Endothelial cell of umbilical vein (primary cell): ENCODE data around the gene FUT8. TPM values are rescaled to one million over a fixed set of nuclear protein-coding genes. Genes with fewer than 3 reads are reported as not detected.

Experiments used
- BruUV-seq: library from RNA; stranded (reverse); fragments of 400-500 nt; replicated peaks from 2 replicates; lab custom pipeline; 2021; lab: Mats Ljungman, UMichigan
- CTCF ChIA-PET: fragments of 300-600, 350-600 bp; sonication (Branson Sonifier 250); formaldehyde crosslinking; loops from one replicate; lab custom pipeline; 2021; ENCODE audit warnings: antibody characterized with exemption, inconsistent platforms; lab: Charles Lee
- POLR2A ChIA-PET: fragments of 300-600, 350-600 bp; sonication (Branson Sonifier 250); formaldehyde crosslinking; loops from one replicate; lab custom pipeline; 2021; ENCODE audit warnings: antibody characterized with exemption, inconsistent platforms; lab: Charles Lee
- DNase-seq: peaks from one replicate; pipeline ENCODE4 v3.0.0-alpha.2; 2011; ENCODE audit warnings: low read depth, low spot score
- FAIRE-seq: peaks from 2 replicates; lab custom pipeline; 2011; peaks lifted over from hg19 to GRCh38; lab: Jason Lieb, UNC
- H2AFZ ChIP-seq: 2 replicates; pipeline ENCODE4 v1.6.0; 2012; ENCODE audit warnings: low read depth, low read length, control low read depth, inconsistent platforms
- H3K27ac ChIP-seq: 2 replicates; pipeline ENCODE4 v1.5.1; 2011; ENCODE audit warnings: low read depth, mild to moderate bottlenecking, control low read depth, low read length, moderate library complexity; ENCODE audit not compliant: insufficient read depth
- H3K27me3 ChIP-seq, 2 experiments: 2 replicates each; pipeline versions ENCODE4 v1.6.0 to v1.6.1; 2011; ENCODE audit warnings: low read length in 2 of 2, mixed read lengths in 1 of 2; ENCODE audit not compliant: control insufficient read depth in 2 of 2, insufficient read depth in 2 of 2
- H3K36me3 ChIP-seq, 2 experiments: 2 replicates in 1 of 2; 3 replicates in 1 of 2; pipeline ENCODE4 v1.5.1; 2011; ENCODE audit warnings: low read length in 2 of 2, mild to moderate bottlenecking in 1 of 2, moderate library complexity in 1 of 2; ENCODE audit not compliant: control insufficient read depth in 2 of 2, insufficient read depth in 2 of 2; ENCODE audit errors: extremely low read depth in 1 of 2
- H3K4me1 ChIP-seq: 3 replicates; pipeline ENCODE4 v1.5.1; 2011; ENCODE audit warnings: mild to moderate bottlenecking, low read length; ENCODE audit not compliant: control insufficient read depth, insufficient read depth; ENCODE audit errors: extremely low read depth
- H3K4me2 ChIP-seq: 2 replicates; pipeline ENCODE4 v1.6.1; 2011; ENCODE audit warnings: low read length, control low read depth, mixed read lengths; ENCODE audit not compliant: insufficient read depth
- H3K4me3 ChIP-seq, 3 experiments: fragments of 200-600 bp in 1 of 3; sonication (generic), shearing (Covaris generic) in 1 of 3; replicated peaks in 1 of 3; 2 replicates each; pipeline ENCODE4 v1.5.1; 2011 to 2016; ENCODE audit warnings: control low read depth in 3 of 3, low read length in 3 of 3, mild to moderate bottlenecking in 2 of 3, inconsistent platforms in 1 of 3, low read depth in 1 of 3, moderate library complexity in 1 of 3; ENCODE audit not compliant: insufficient read depth in 1 of 3
- H3K79me2 ChIP-seq: 2 replicates; pipeline ENCODE4 v1.6.0; 2012; ENCODE audit warnings: low read length, inconsistent platforms; ENCODE audit not compliant: control insufficient read depth, insufficient read depth
- H3K9ac ChIP-seq: replicated peaks from 2 replicates; pipeline ENCODE3; 2011; ENCODE audit warnings: low read length, control low read depth; ENCODE audit not compliant: insufficient read depth; ENCODE audit errors: extremely low read depth
- H3K9me1 ChIP-seq: replicated peaks from 3 replicates; pipeline ENCODE4 v1.6.0; 2011; ENCODE audit warnings: mild to moderate bottlenecking, low read length; ENCODE audit not compliant: control insufficient read depth, insufficient read depth; ENCODE audit errors: extremely low read depth
- H3K9me3 ChIP-seq: replicated peaks from 2 replicates; pipeline ENCODE4 v1.5.1; 2012; ENCODE audit warnings: low read length, inconsistent platforms; ENCODE audit not compliant: control insufficient read depth, insufficient read depth
- H4K20me1 ChIP-seq: replicated peaks from 2 replicates; pipeline ENCODE3; 2011; ENCODE audit warnings: mild to moderate bottlenecking, low read length; ENCODE audit not compliant: control insufficient read depth, insufficient read depth; ENCODE audit errors: extremely low read depth
- CTCF ChIP-seq, 2 donors: IDR thresholded peaks; 1 replicate in 1 of 2; 2 replicates in 1 of 2; pipeline ENCODE4 v1.5.1; 2011; ENCODE audit warnings: low read length in 2 of 2, mild to moderate bottlenecking in 2 of 2, moderate library complexity in 2 of 2, control low read depth in 1 of 2, inconsistent platforms in 1 of 2, low read depth in 1 of 2; ENCODE audit not compliant: insufficient read depth in 1 of 2; ENCODE audit errors: extremely low read depth in 1 of 2
- EZH2 ChIP-seq: IDR thresholded peaks from 2 replicates; pipeline ENCODE4 v1.6.1; 2012; ENCODE audit warnings: borderline replicate concordance, low read depth, mild to moderate bottlenecking, moderate library complexity, low read length, inconsistent platforms; ENCODE audit not compliant: severe bottlenecking
- FOS ChIP-seq: IDR thresholded peaks from 2 replicates; pipeline ENCODE4 v1.6.1; 2011; ENCODE audit warnings: mild to moderate bottlenecking, low read length, moderate library complexity, borderline replicate concordance; ENCODE audit not compliant: insufficient read depth
- GATA2 ChIP-seq: IDR thresholded peaks from 2 replicates; pipeline ENCODE4 v1.7.0; 2011; ENCODE audit warnings: low read depth, mild to moderate bottlenecking, moderate library complexity, mixed read lengths, low read length; ENCODE audit not compliant: insufficient read length, insufficient read depth
- JUN ChIP-seq: IDR thresholded peaks from 2 replicates; pipeline ENCODE4 v1.6.1; 2011; ENCODE audit warnings: borderline replicate concordance, low read depth; ENCODE audit not compliant: insufficient read length, insufficient read depth
- MAX ChIP-seq: IDR thresholded peaks from 2 replicates; pipeline ENCODE4 v1.6.1; 2011; ENCODE audit not compliant: insufficient read depth, insufficient read length
- MYC ChIP-seq: IDR thresholded peaks from one replicate; pipeline ENCODE4 v1.6.1; 2011; ENCODE audit warnings: mild to moderate bottlenecking, low read depth, low read length
- POLR2A ChIP-seq: IDR thresholded peaks from 2 replicates; pipeline ENCODE4 v1.6.1; 2012; ENCODE audit warnings: low read depth, mild to moderate bottlenecking, control low read depth, low read length
- POLR2AphosphoS5 ChIP-seq: IDR thresholded peaks from 2 replicates; pipeline ENCODE4 v1.6.1; 2012; ENCODE audit warnings: low read depth, mild to moderate bottlenecking, control low read depth, low read length, moderate library complexity; ENCODE audit not compliant: insufficient read depth
- dilution Hi-C: fragments of 300-500 bp; cut with MboI; formaldehyde crosslinking; loops from one replicate; pipeline ENCODE4 v1.15.0; 2019; ENCODE audit warnings: low sequenced_read_pairs; ENCODE audit not compliant: extremely low pct_ligation_motif_present
- intact Hi-C: fragments of 100-400 bp; cut with micrococcal nuclease; formaldehyde crosslinking; loops from one replicate; pipeline ENCODE4 v1.10.0; 2022
- polyA plus RNA-seq, 4 experiments: library from polyadenylated mRNA; depleted of rRNA in 3 of 4; stranded (reverse) in 3 of 4; unstranded in 1 of 4; fragments of >200 nt; gene quantifications; 2 replicates each; pipeline versions ENCODE4 v1.2.1 to v1.2.3, GENCODE V29; 2011 to 2012; ENCODE audit warnings: missing spikeins in 1 of 4
- total RNA-seq: library from RNA; stranded (reverse); gene quantifications from 2 replicates; pipeline ENCODE4 v1.2.3, GENCODE V29; 2021

FUT8 gene
- total and polyA plus RNA-seq, 2 donors (not counting 3 experiments of a cell fraction or from before 2014, with no cell fraction given), result 16.7 to 38.8 TPM

- ChIA-PET POLR2A (no interaction called here), CTCF (no interaction called here)
- H3K4me1 ChIP-seq, result no peaks in the 10 kb centered on the region
- no peak for DNase-seq
- TF ChIP-seq EZH2 (no peak), MYC (no peak), JUN (no peak), POLR2A (no peak), POLR2AphosphoS5 (no peak), MAX (no peak)
- no peaks in the 10 kb centered on the region for H3K27me3 ChIP-seq
- dilution Hi-C loops (no loop called here), intact Hi-C loops (no loop called here)
- no peak for FAIRE-seq
- H3K9me3 ChIP-seq, result no peaks in the 10 kb centered on the region
- no peak overlapping the region for H3K4me3 ChIP-seq
- no peak overlapping the region for H3K4me2 ChIP-seq
- no peaks in the 10 kb centered on the region for H3K36me3 ChIP-seq
- no peaks in the 10 kb centered on the region for H4K20me1 ChIP-seq
- H3K9ac ChIP-seq, result no peak overlapping the region
- no peak overlapping the region for H2AFZ ChIP-seq
- no peak overlapping the region for H3K27ac ChIP-seq
- no peaks in the 10 kb centered on the region for H3K9me1 ChIP-seq
- no peaks in the 10 kb centered on the region for H3K79me2 ChIP-seq
- no TSS peak for BruUV-seq
Observed at GRCh38 chr14:65403231-65403630, 9.3 kb upstream of the FUT8 start.

GRCh38 chr14:65408113-65408512 is 4.4 kb upstream of the FUT8 start:
- Histone ChIP-seq H3K36me3 (no peaks in the 10 kb centered on the region), H3K27ac (no peak overlapping the region), H3K9me1 (no peaks in the 10 kb centered on the region), H4K20me1 (no peaks in the 10 kb centered on the region), H3K4me1 (peaks cover 4% of the 10 kb centered on the region), H3K9me3 (no peaks in the 10 kb centered on the region), H2AFZ (no peak overlapping the region), H3K4me3 (no peak overlapping the region), H3K79me2 (no peaks in the 10 kb centered on the region), H3K27me3 (no peaks in the 10 kb centered on the region), H3K4me2 (no peak overlapping the region), H3K9ac (no peak overlapping the region)
- TF ChIP-seq POLR2A (no peak), EZH2 (no peak), JUN (no peak), MAX (no peak), GATA2 (no peak), CTCF (IDR thresholded peaks at IDR 0.05; ENCODE audit: extremely low read depth in 1 of 2, insufficient read depth in 1 of 2, low read depth in 1 of 2, low read length in 2 of 2) (no peak), POLR2AphosphoS5 (no peak), MYC (no peak), FOS (no peak)
- FAIRE-seq, result no peak
- dilution Hi-C loops (no loop called here), intact Hi-C loops (no loop called here)
- ChIA-PET POLR2A (no interaction called here), CTCF (interaction anchor here (13.1 kb wide), 1 partner anchor 421 kb away, joined by 926 read pairs; no protein-coding TSS in a partner anchor)
- no TSS peak for BruUV-seq
- no peak for DNase-seq
